Measurements from ENCODE around the gene HHIP.

HHIP gene

GRCh38 chr4:144701683-144702233 lies 55.8 kb downstream of the HHIP start:
- H3K4me3 ChIP-seq (ENCODE audit: low read depth, low read length): no peak overlapping the region
- TF ChIP-seq, protein P1, sequence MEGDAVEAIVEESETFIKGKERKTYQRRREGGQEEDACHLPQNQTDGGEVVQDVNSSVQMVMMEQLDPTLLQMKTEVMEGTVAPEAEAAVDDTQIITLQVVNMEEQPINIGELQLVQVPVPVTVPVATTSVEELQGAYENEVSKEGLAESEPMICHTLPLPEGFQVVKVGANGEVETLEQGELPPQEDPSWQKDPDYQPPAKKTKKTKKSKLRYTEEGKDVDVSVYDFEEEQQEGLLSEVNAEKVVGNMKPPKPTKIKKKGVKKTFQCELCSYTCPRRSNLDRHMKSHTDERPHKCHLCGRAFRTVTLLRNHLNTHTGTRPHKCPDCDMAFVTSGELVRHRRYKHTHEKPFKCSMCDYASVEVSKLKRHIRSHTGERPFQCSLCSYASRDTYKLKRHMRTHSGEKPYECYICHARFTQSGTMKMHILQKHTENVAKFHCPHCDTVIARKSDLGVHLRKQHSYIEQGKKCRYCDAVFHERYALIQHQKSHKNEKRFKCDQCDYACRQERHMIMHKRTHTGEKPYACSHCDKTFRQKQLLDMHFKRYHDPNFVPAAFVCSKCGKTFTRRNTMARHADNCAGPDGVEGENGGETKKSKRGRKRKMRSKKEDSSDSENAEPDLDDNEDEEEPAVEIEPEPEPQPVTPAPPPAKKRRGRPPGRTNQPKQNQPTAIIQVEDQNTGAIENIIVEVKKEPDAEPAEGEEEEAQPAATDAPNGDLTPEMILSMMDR (conservative IDR thresholded peaks at IDR 0.05; ENCODE audit: low read depth, low read length): no peak
- DNase-seq (ENCODE audit: low read depth): peak; percentile 48

GRCh38 chr4:144703494-144703893 lies 57.5 kb downstream of the HHIP start:
- H3K4me3 ChIP-seq (ENCODE audit: low read depth, low read length): no peak overlapping the region
- DNase-seq (ENCODE audit: low read depth): no peak
- TF ChIP-seq, protein P1 (conservative IDR thresholded peaks at IDR 0.05; ENCODE audit: low read depth, low read length): no peak

DNA sequence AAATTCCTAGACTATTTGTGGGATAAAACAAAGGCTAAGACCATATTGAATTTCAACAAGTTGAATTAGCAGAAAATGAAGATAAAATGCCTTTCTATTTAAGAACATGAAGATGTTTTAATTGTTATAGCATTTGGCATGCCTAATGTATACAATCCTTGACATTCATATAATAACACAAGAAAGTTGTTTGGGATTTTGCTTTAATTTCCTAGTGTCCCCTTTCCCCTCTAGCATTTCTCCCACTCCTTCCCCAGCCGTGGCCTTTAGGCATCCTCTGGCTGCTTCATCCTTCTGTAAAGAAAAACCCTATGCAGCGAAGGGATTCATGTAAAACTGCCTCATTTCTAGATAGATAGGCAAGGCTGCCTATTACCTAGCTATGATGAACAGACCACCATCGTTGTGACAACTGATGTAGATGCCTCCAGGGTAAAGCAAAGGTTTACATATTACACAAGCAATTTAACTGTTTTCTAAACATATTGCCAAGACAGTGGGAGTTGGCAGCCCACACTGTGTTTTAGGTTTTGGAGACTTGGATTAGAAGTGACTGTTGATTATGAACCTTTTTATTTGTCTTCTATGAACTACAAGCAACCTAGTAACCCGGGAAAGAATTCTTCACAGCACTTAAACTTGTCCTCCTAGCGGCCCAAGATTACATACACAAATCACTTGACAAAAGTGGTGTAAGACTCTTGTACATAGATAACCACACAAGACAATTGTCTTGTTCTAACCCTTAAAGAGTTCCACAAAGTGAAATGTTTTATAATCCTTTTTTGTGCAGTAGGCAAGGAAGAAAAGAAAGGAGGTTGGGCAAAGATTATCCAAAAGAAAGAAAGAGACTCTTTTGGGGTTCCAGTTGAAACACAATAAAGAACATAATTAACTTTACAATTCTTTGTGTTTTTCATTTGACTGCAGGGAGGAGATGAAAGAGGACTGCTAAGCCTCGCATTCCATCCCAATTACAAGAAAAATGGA lies 59.9 kb downstream of the HHIP start:
- DNase-seq (ENCODE audit: low read depth): no peak
- TF ChIP-seq, protein P1 (conservative IDR thresholded peaks at IDR 0.05; ENCODE audit: low read depth, low read length): no peak
- H3K4me3 ChIP-seq (ENCODE audit: low read depth, low read length): no peak overlapping the region

DNA sequence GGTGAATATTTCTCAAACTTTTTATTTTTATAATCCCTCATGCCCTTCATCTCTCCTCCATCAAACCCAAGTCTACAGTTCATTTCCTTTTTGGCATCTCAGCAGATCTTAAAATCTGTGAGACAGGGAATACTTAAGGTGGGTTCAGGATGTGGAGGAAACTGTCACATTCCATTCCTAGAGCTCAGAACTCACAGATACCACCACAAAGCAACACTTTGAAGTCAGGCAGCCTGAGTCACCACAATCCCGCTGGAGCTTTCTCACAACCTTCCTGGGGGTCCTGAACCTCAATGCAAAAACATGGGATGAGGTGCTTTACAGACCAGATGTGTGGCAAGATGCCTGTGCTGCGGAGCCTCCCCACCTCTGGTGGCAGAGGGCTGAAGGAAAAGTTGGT lies 63.2 kb downstream of the HHIP start:
- DNase-seq (ENCODE audit: low read depth): peak; percentile 70
- TF ChIP-seq, protein P1 (conservative IDR thresholded peaks at IDR 0.05; ENCODE audit: low read depth, low read length): no peak
- no peak overlapping the region for H3K4me3 ChIP-seq (ENCODE audit: low read depth, low read length)

DNA sequence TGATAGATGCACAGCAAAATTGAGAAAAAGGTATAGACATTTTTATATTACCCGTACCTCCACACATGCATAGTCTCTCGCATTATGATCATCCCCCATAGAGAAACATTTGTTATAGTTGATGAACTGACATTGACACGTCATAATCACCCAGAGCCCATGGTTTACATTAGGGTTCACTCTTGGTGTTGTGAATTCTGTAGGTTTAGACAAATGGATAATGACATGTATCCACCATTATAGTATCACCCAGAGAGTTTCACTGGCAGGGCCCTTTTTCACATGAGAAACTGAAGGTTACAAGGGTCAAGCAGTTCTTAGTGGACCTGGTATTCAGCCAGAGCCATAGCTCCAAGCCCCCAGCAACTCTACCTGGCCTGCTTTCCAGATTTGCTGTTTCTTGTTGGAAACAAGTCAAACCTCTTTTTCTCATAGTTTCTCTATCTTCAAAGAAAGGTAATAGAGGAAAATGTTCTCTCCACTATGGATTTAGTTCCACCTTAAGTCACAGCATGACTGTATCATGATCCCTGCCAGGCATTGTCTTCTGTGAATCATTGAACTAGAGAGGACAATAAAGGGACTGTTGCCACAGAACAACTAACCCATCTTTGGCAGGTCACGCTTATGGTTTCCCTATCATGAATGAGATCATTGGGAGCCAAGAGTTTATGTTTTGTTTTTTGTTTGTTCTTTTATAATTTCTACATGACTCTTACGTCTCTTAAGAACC lies 64.0 kb downstream of the HHIP start:
- TF ChIP-seq, protein P1 (conservative IDR thresholded peaks at IDR 0.05; ENCODE audit: low read depth, low read length): no peak
- no peak overlapping the region for H3K4me3 ChIP-seq (ENCODE audit: low read depth, low read length)
- DNase-seq (ENCODE audit: low read depth): peak; percentile 40

DNA sequence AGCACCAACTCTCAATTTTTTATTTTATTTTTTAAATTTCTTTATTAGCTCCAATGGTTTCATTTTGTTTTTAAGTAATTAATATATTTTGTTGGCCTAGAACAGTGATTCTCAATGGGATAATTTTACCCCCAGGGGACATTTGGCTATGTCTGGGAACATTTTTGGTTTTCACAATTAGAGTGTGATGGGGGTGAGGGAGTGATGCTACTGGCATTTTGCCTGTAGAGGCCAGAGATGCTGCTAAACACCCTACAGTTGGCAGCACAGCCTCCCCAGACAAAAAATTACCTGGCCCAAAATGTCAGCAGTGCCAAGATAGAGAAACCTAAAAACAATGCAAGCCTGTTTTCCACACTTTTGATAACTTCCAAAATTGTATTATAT lies 64.6 kb downstream of the HHIP start:
- TF ChIP-seq, protein P1 (conservative IDR thresholded peaks at IDR 0.05; ENCODE audit: low read depth, low read length): no peak
- no peak overlapping the region for H3K4me3 ChIP-seq (ENCODE audit: low read depth, low read length)
- peak; percentile 32 for DNase-seq (ENCODE audit: low read depth)

Measured in choroid plexus epithelial cell (primary cell).